ENCODE measurements around the gene PTPRCAP.

The PTPRCAP gene

GRCh38 chr11:67416416-67417335 is 20.8 kb downstream of the PTPRCAP start:
- Mint-ChIP-seq H3K36me3 (ENCODE audit: low read depth) (no peaks in the 10 kb centered on the region), H3K4me3 (peak overlapping the region; percentile 72), H3K27ac (peak overlapping the region; percentile 70), H3K4me1 (ENCODE audit: low read depth) (peaks cover 71% of the 10 kb centered on the region), H3K9me3 (no peaks in the 10 kb centered on the region), H3K27me3 (no peaks in the 10 kb centered on the region)

- no peaks in the 10 kb centered on the region for H3K27me3 Mint-ChIP-seq
- no peaks in the 10 kb centered on the region for H3K36me3 Mint-ChIP-seq (ENCODE audit: low read depth)
- no peaks in the 10 kb centered on the region for H3K9me3 Mint-ChIP-seq
- H3K4me3 Mint-ChIP-seq: peak within 1 kb of the TSS; percentile 73
- H3K4me1 Mint-ChIP-seq (ENCODE audit: low read depth): peaks cover 76% of the 10 kb centered on the region
- peak within 1 kb of the TSS; percentile 70 for H3K27ac Mint-ChIP-seq
Observed at GRCh38 chr11:67415501-67416304, 21.8 kb downstream of the PTPRCAP start, which contains the start of gene CARNS1. Gene CARNS1 (plus strand): TSS chr11:67415678. CDS start chr11:67416200, 522 bp downstream.

GRCh38 chr11:67413266-67413849 is 24.1 kb downstream of the PTPRCAP start:
- Mint-ChIP-seq H3K4me3 (no peak overlapping the region), H3K27me3 (no peaks in the 10 kb centered on the region), H3K36me3 (ENCODE audit: low read depth) (no peaks in the 10 kb centered on the region), H3K4me1 (ENCODE audit: low read depth) (peaks cover 81% of the 10 kb centered on the region), H3K27ac (peak overlapping the region; percentile 32), H3K9me3 (no peaks in the 10 kb centered on the region)

- no peaks in the 10 kb centered on the region for H3K27me3 Mint-ChIP-seq
- H3K4me1 Mint-ChIP-seq (ENCODE audit: low read depth): peaks cover 81% of the 10 kb centered on the region
- H3K36me3 Mint-ChIP-seq (ENCODE audit: low read depth): no peaks in the 10 kb centered on the region
- no peaks in the 10 kb centered on the region for H3K9me3 Mint-ChIP-seq
- no peak overlapping the region for H3K4me3 Mint-ChIP-seq
- peak overlapping the region; percentile 36 for H3K27ac Mint-ChIP-seq
Observed at GRCh38 chr11:67412495-67413179, 24.8 kb downstream of the PTPRCAP start.

- Mint-ChIP-seq H3K9me3 (no peaks in the 10 kb centered on the region), H3K27ac (no peak overlapping the region), H3K4me1 (ENCODE audit: low read depth) (peaks cover 82% of the 10 kb centered on the region), H3K4me3 (no peak overlapping the region), H3K27me3 (no peaks in the 10 kb centered on the region), H3K36me3 (ENCODE audit: low read depth) (peaks cover 7% of the 10 kb centered on the region)
Observed at GRCh38 chr11:67411785-67412152, 25.7 kb downstream of the PTPRCAP start.

GRCh38 chr11:67410984-67411784 is 26.3 kb downstream of the PTPRCAP start:
- H3K9me3 Mint-ChIP-seq: no peaks in the 10 kb centered on the region
- H3K4me3 Mint-ChIP-seq: no peak overlapping the region
- peaks cover 81% of the 10 kb centered on the region for H3K4me1 Mint-ChIP-seq (ENCODE audit: low read depth)
- no peak overlapping the region for H3K27ac Mint-ChIP-seq
- H3K27me3 Mint-ChIP-seq: no peaks in the 10 kb centered on the region
- H3K36me3 Mint-ChIP-seq (ENCODE audit: low read depth): peaks cover 9% of the 10 kb centered on the region

- H3K4me1 Mint-ChIP-seq (ENCODE audit: low read depth): peaks cover 83% of the 10 kb centered on the region
- H3K36me3 Mint-ChIP-seq (ENCODE audit: low read depth): peaks cover 12% of the 10 kb centered on the region
- H3K27ac Mint-ChIP-seq: peak overlapping the region; percentile 92
- no peaks in the 10 kb centered on the region for H3K27me3 Mint-ChIP-seq
- peak overlapping the region; percentile 98 for H3K4me3 Mint-ChIP-seq
- no peaks in the 10 kb centered on the region for H3K9me3 Mint-ChIP-seq
Observed at GRCh38 chr11:67410369-67410831, 27.1 kb downstream of the PTPRCAP start.

- Mint-ChIP-seq H3K9me3 (no peaks in the 10 kb centered on the region), H3K4me3 (peak overlapping the region; percentile 98), H3K36me3 (ENCODE audit: low read depth) (peaks cover 12% of the 10 kb centered on the region), H3K27me3 (no peaks in the 10 kb centered on the region), H3K27ac (peak overlapping the region; percentile 92), H3K4me1 (ENCODE audit: low read depth) (peaks cover 83% of the 10 kb centered on the region)
Observed at GRCh38 chr11:67409781-67410368, 27.6 kb downstream of the PTPRCAP start.

GRCh38 chr11:67409261-67409666 is 28.2 kb downstream of the PTPRCAP start:
- H3K9me3 Mint-ChIP-seq: no peaks in the 10 kb centered on the region
- no peaks in the 10 kb centered on the region for H3K27me3 Mint-ChIP-seq
- peaks cover 88% of the 10 kb centered on the region for H3K4me1 Mint-ChIP-seq (ENCODE audit: low read depth)

GRCh38 chr11:67408437-67409200 is 28.9 kb downstream of the PTPRCAP start:
- H3K4me3 Mint-ChIP-seq: peak overlapping the region; percentile 98
- H3K9me3 Mint-ChIP-seq: no peaks in the 10 kb centered on the region
- H3K27me3 Mint-ChIP-seq: no peaks in the 10 kb centered on the region
- peak overlapping the region; percentile 97 for H3K27ac Mint-ChIP-seq
- peaks cover 12% of the 10 kb centered on the region for H3K36me3 Mint-ChIP-seq (ENCODE audit: low read depth)
- H3K4me1 Mint-ChIP-seq (ENCODE audit: low read depth): peaks cover 88% of the 10 kb centered on the region

More at GRCh38 chr11:67409261-67409666, 28.2 kb downstream of the PTPRCAP start:
- H3K4me3 Mint-ChIP-seq: peak overlapping the region; percentile 98
- H3K27ac Mint-ChIP-seq: peak overlapping the region; percentile 97
- H3K36me3 Mint-ChIP-seq (ENCODE audit: low read depth): peaks cover 12% of the 10 kb centered on the region

GRCh38 chr11:67407688-67408163 is 29.8 kb downstream of the PTPRCAP start:
- Mint-ChIP-seq H3K27ac (peak overlapping the region; percentile 97), H3K4me3 (peak overlapping the region; percentile 98), H3K27me3 (no peaks in the 10 kb centered on the region), H3K36me3 (ENCODE audit: low read depth) (peaks cover 12% of the 10 kb centered on the region), H3K9me3 (no peaks in the 10 kb centered on the region), H3K4me1 (ENCODE audit: low read depth) (peaks cover 88% of the 10 kb centered on the region)

GRCh38 chr11:67406969-67407687 is 30.4 kb downstream of the PTPRCAP start:
- Mint-ChIP-seq H3K36me3 (ENCODE audit: low read depth) (peaks cover 12% of the 10 kb centered on the region), H3K27ac (peak overlapping the region; percentile 97), H3K27me3 (no peaks in the 10 kb centered on the region), H3K4me3 (peak overlapping the region; percentile 98), H3K4me1 (ENCODE audit: low read depth) (peaks cover 88% of the 10 kb centered on the region), H3K9me3 (no peaks in the 10 kb centered on the region)

Measured in stimulated activated naive CD8-positive, alpha-beta T cell treated with anti-CD3 and anti-CD28 coated beads, Interleukin-15, Interleukin-2, amounts not matched to agents 100 ng/mL and 50 ng/mL, for 24 hours (primary cell).